SK-N-SH (cell line): ENCODE data around the gene SEC61A1.

ENCODE experiments used
- ELF1 ChIP-seq: IDR thresholded peaks from 2 replicates; pipeline ENCODE4 v1.4.0; 2012
- FOSL2 ChIP-seq: IDR thresholded peaks from 2 replicates; pipeline ENCODE4 v1.4.0; 2012; ENCODE audit warnings: low read depth, mild to moderate bottlenecking, moderate library complexity, borderline replicate concordance
- GATA2 ChIP-seq: sonication (generic); formaldehyde crosslinking; IDR thresholded peaks from 2 replicates; pipeline ENCODE4 v1.5.0; 2020; ENCODE audit warnings: mild to moderate bottlenecking, missing genetic modification reagents
- NFIC ChIP-seq: IDR thresholded peaks from 2 replicates; pipeline ENCODE4 v1.4.0; 2012; ENCODE audit warnings: borderline replicate concordance
- NRF1 ChIP-seq: IDR thresholded peaks from 2 replicates; pipeline ENCODE4 v1.6.1; 2012; ENCODE audit warnings: low read depth, mild to moderate bottlenecking, low read length
- POLR2AphosphoS5 ChIP-seq: IDR thresholded peaks from 2 replicates; pipeline ENCODE4 v1.6.1; 2012; ENCODE audit warnings: low read depth, low read length
- RAD21 ChIP-seq: IDR thresholded peaks from 2 replicates; pipeline ENCODE4 v1.6.1; 2012; ENCODE audit warnings: mild to moderate bottlenecking, low read length
- TCF12 ChIP-seq: IDR thresholded peaks from 2 replicates; pipeline ENCODE4 v1.4.0; 2012
- YY1 ChIP-seq: IDR thresholded peaks from 2 replicates; pipeline ENCODE4 v1.4.0; 2012; ENCODE audit warnings: low read depth, mild to moderate bottlenecking
- TF ChIP-seq, protein P1 (sequence below): fragments of 200-600 bp; sonication (generic); IDR thresholded peaks from 2 replicates; pipeline ENCODE4 v1.6.1; 2017; ENCODE audit warnings: antibody characterized with exemption, mild to moderate bottlenecking, moderate library complexity
- TF ChIP-seq, protein P2 (sequence below): IDR thresholded peaks from 2 replicates; pipeline ENCODE4 v1.4.0; 2012; ENCODE audit warnings: low read depth

DNA sequence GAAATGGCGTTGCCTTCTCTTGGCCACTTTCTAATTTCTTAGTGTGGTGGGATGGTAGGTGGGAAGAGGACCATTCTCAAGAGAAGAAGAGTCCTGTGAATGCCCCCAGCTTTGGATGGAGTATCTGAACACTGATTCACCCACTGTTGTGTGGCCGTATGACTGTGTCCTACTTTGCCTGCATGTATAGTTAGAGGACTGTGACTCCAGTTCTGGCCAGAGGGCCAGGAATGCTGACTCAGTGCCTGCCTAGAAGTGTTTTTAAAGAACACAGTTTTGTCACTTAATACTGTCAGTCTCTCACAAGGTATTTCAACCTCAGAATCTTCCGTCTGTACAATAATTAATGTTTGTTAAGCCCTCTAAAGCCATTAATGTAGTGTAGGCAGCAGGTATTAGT is 2.1 kb downstream of the SEC61A1 start:
- TF ChIP-seq, protein P1, sequence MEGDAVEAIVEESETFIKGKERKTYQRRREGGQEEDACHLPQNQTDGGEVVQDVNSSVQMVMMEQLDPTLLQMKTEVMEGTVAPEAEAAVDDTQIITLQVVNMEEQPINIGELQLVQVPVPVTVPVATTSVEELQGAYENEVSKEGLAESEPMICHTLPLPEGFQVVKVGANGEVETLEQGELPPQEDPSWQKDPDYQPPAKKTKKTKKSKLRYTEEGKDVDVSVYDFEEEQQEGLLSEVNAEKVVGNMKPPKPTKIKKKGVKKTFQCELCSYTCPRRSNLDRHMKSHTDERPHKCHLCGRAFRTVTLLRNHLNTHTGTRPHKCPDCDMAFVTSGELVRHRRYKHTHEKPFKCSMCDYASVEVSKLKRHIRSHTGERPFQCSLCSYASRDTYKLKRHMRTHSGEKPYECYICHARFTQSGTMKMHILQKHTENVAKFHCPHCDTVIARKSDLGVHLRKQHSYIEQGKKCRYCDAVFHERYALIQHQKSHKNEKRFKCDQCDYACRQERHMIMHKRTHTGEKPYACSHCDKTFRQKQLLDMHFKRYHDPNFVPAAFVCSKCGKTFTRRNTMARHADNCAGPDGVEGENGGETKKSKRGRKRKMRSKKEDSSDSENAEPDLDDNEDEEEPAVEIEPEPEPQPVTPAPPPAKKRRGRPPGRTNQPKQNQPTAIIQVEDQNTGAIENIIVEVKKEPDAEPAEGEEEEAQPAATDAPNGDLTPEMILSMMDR, result no peak
- TF ChIP-seq FOSL2 (peak; percentile 28; the same call in 1 of the 2 replicates), TCF12 (no peak), ELF1 (no peak), GATA2 (no peak), NRF1 (no peak), YY1 (no peak), NFIC (no peak), RAD21 (no peak), POLR2AphosphoS5 (no peak)
- TF ChIP-seq, protein P2, sequence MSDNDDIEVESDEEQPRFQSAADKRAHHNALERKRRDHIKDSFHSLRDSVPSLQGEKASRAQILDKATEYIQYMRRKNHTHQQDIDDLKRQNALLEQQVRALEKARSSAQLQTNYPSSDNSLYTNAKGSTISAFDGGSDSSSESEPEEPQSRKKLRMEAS, result no peak
